Omental fat pad (tissue), 4 donors: Measurements from ENCODE around the gene PTPRCAP. TPM values are rescaled to one million over a fixed set of nuclear protein-coding genes. Genes with fewer than 3 reads are reported as not detected.
"Not testable (repeated sequence)": the region's sequence is repeated elsewhere in the genome, so short reads cannot be mapped to it uniquely, and the experiment has no call there.

Experiments
- ATAC-seq: fragments of 150-250 bp; one replicate; pipeline ENCODE4 v1.9.1; 2016; ENCODE audit warnings: mild to moderate bottlenecking, moderate library complexity; ENCODE audit not compliant: low FRiP score
- DNase-seq: peaks from one replicate; pipeline ENCODE4 v3.0.0-alpha.2; 2019; ENCODE audit warnings: low spot score
- CTCF ChIP-seq, 3 donors: fragments of 450-650 bp; IDR thresholded peaks; one replicate each; pipeline ENCODE4 v1.5.1; 2016 to 2017; ENCODE audit warnings: antibody characterized with exemption in 3 of 3, mild to moderate bottlenecking in 3 of 3, moderate library complexity in 2 of 3
- total RNA-seq, 4 donors: library from RNA; depleted of rRNA; stranded (reverse); fragments of >200 nt; gene quantifications; one replicate each; pipeline ENCODE4 v1.1.0, GENCODE V29; 2016

PTPRCAP gene
- total RNA-seq, 4 donors from 2014 or later: 5.5 to 6.7 (median 6.3) TPM

DNA sequence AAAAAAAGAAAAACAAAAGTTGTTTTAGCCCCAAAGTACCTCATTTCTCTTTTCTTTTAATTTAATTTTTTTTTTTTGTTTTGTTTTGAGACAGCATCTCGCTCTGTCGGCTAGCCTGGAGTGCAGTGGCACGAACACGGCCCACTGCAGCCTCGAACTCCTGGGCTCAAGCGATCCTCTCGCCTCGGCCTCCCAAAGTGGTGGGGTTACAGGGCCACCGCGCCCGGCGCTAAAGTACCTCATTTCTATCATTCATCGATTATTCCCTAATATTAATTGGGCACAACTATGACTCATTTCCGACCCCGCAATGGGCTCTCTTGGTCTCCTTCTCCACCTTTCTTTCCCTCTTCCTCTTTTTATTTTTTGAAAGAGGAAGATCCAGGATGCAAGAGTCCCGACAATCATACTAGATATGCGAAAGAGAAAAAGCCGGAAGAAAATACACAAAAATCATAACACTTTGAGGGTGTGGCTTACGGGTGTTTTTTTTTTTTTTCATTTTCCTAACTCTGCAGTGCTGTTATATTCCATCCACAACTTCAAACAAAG is 44.9 kb upstream of the PTPRCAP start:
- DNase-seq: no peak
- TF ChIP-seq CTCF (IDR thresholded peaks at IDR 0.05): no peak
- no peak for ATAC-seq

DNA sequence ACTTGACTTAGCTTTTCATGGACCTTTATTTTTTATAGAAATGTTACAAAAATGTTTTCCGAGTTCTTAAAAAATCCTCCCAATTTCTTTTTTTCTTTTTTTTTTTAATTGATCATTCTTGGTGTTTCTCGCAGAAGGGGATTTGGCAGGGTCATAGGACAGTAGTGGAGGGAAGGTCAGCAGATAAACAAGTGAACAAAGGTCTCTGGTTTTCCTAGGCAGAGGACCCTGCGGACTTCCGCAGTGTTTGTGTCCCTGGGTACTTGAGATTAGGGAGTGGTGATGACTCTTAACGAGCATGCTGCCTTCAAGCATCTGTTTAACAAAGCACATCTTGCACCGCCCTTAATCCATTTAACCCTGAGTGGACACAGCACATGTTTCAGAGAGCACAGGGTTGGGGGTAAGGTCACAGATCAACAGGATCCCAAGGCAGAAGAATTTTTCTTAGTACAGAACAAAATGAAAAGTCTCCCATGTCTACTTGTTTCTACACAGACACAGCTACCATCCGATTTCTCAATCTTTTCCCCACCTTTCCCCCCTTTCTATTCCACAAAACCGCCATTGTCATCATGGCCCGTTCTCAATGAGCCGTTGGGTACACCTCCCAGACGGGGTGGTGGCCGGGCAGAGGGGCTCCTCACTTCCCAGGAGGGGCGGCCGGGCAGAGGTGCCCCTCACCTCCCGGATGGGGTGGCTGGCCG is 40.0 kb upstream of the PTPRCAP start:
- not testable (repeated sequence) for DNase-seq, ATAC-seq

- not testable (repeated sequence) for ATAC-seq, DNase-seq
These were observed 39.2 kb upstream of the PTPRCAP start for GRCh38 chr11:67476692-67477091.

DNA sequence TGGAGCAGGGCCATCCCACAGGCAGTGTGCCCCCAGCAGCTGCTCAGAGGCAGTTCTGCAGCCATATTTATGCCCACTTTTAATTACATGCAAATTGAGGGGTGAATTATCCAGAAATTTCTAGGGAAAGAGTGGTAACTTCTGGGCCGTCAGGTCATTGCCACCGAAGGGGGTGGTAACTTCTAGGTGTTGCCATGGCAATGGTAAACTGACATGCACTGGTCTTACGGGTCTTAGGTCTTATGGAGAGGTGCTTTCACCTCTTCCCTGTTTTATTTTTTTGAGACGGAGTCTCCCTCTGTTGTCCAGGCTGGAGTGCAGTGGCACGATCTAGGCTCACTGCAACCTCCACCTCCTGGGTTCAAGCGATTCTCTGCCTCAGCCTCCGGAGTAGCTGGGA is 35.4 kb upstream of the PTPRCAP start:
- no peak for TF ChIP-seq CTCF (IDR thresholded peaks at IDR 0.05)
- DNase-seq (no peak), ATAC-seq (no peak)

- no peak for ATAC-seq
- DNase-seq: no peak
- no peak for TF ChIP-seq CTCF (IDR thresholded peaks at IDR 0.05)
These were observed 33.0 kb upstream of the PTPRCAP start for GRCh38 chr11:67470337-67471002.

DNA sequence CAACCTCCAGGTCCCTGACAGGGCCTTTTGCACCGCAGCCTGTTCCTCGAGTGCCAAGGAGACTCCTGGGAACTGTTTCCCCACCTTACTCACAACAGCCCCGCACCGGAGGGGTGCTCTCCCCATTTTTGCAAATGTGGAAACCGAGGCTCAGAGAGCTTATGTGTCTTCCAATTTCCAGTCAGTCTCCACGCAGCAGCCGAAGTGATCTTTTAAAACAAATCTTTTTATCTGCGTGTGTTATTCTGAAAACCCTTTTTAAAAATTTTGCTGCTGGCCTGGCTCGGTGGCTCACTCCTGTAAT is 32.0 kb upstream of the PTPRCAP start:
- no peak for DNase-seq
- ATAC-seq: no peak
- no peak for TF ChIP-seq CTCF (IDR thresholded peaks at IDR 0.05)

GRCh38 chr11:67468759-67469507 is 31.5 kb upstream of the PTPRCAP start, which contains the start of gene TMEM134:
TSS of gene TMEM134 (minus strand) at chr11:67469251. CDS start at chr11:67469192, 59 bp downstream.
- no peak for TF ChIP-seq CTCF (IDR thresholded peaks at IDR 0.05)
- ATAC-seq (peak; percentile 84), DNase-seq (peak; percentile 66)
